Mucosa of rectum (tissue), 2 donors: Measurements from ENCODE around the gene MESD.

Experiments
- H3K27ac ChIP-seq, 2 donors: one replicate each; pipeline ENCODE4 v1.7.0; 2013; ENCODE audit warnings: inconsistent platforms in 2 of 2, low read depth in 2 of 2, low read length in 2 of 2
- H3K27me3 ChIP-seq, 2 donors: one replicate each; pipeline ENCODE4 v1.7.0; 2013; ENCODE audit warnings: low read length in 2 of 2; ENCODE audit not compliant: control insufficient read depth in 2 of 2, insufficient read depth in 2 of 2
- H3K36me3 ChIP-seq, 2 donors: one replicate each; pipeline ENCODE4 v1.7.0; 2013; ENCODE audit warnings: low read length in 2 of 2; ENCODE audit not compliant: control insufficient read depth in 2 of 2, insufficient read depth in 2 of 2
- H3K4me1 ChIP-seq, 2 donors: one replicate each; pipeline ENCODE4 v1.7.0; 2013; ENCODE audit warnings: low read length in 2 of 2, mild to moderate bottlenecking in 1 of 2; ENCODE audit not compliant: control insufficient read depth in 2 of 2, insufficient read depth in 2 of 2
- H3K4me3 ChIP-seq, 2 donors: one replicate each; pipeline ENCODE4 v1.7.0; 2013; ENCODE audit warnings: low read length in 2 of 2
- H3K9ac ChIP-seq, 2 donors: one replicate each; pipeline ENCODE4 v1.7.0; 2013; ENCODE audit warnings: low read length in 2 of 2, low read depth in 1 of 2, mild to moderate bottlenecking in 1 of 2
- H3K9me3 ChIP-seq, 2 donors: one replicate each; pipeline ENCODE4 v1.7.0; 2013; ENCODE audit warnings: low read length in 2 of 2; ENCODE audit not compliant: control insufficient read depth in 2 of 2
- donor health status: healthy.
- donor health status: Normal muscosa, but diverticular disease.

Gene MESD

DNA sequence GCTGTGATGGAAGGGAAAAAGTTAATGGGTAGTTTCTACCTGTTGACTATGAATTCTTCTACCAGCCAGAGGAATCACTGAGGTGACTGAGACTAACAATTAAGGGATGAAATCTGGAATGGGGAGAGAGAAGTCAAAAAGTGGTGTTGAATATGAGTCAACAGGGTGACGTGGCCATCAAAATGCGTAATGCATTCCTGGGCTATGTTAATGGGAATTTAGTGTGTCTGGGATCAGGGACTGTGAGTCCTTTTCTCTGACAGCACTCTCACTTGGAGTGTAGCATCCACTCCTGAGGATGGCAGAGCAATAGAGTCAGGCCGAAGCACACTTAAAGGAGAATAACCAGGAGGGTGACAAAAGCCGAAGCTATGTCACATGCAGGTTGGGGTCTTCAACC lies 60.4 kb downstream of the MESD start:
- Histone ChIP-seq H3K27ac (no peak overlapping the region), H3K9ac (no peak overlapping the region), H3K9me3 (no peaks in the 10 kb centered on the region), H3K27me3 (no peaks in the 10 kb centered on the region), H3K4me3 (no peak overlapping the region), H3K36me3 (no peaks in the 10 kb centered on the region), H3K4me1 (no peaks in the 10 kb centered on the region)

GRCh38 chr15:80926126-80926525 lies 63.5 kb downstream of the MESD start:
- no peaks in the 10 kb centered on the region for H3K9me3 ChIP-seq
- H3K36me3 ChIP-seq, result no peaks in the 10 kb centered on the region
- no peaks in the 10 kb centered on the region for H3K27me3 ChIP-seq
- no peak overlapping the region for H3K9ac ChIP-seq
- H3K27ac ChIP-seq, result no peak overlapping the region
- no peak overlapping the region for H3K4me3 ChIP-seq
- no peaks in the 10 kb centered on the region for H3K4me1 ChIP-seq

- Histone ChIP-seq H3K4me1 (no peaks in the 10 kb centered on the region), H3K4me3 (no peak overlapping the region), H3K9me3 (no peaks in the 10 kb centered on the region), H3K27me3 (no peaks in the 10 kb centered on the region), H3K9ac (no peak overlapping the region), H3K27ac (no peak overlapping the region), H3K36me3 (no peaks in the 10 kb centered on the region)
These were observed 64.0 kb downstream of the MESD start for GRCh38 chr15:80925597-80926059.

DNA sequence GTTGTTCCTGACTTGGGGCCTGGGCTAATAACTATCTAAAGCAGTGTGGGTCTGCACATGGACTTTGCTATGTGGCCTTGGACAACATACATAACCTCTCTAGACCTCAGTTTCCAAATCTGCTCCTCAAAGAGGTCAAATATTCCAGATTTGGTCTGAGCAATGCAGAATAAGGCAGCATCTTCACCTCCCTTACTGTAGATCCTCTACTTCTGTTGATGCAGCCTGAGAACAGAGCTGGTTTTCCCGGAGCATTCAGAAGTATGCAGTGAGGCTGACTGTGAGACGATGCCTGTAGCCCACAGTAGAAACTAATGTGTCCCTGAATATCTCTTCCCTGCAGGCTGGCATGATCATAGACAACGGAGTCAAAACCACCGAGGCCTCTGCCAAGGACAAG lies 65.3 kb downstream of the MESD start:
- no peak overlapping the region for H3K27ac ChIP-seq
- no peaks in the 10 kb centered on the region for H3K27me3 ChIP-seq

DNA sequence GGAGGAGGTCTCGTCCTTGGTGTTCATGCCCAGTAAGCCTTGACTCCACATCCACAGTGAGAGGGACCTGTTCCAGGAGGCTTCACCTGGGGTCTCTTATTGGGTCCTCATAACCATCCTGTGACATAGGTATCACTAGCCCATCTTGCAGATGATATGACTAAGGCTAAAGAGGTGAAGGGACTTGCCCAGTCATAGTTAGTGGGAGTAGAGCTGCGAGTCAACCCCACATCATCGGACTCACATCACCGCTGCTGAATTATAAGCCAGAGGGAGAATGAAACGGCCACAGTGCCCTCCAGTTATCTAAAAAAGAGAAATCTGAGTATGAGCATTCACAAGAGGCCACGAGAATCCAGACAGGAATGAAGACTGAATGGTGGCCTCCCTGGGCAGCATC lies 66.0 kb downstream of the MESD start:
- Histone ChIP-seq H3K27ac (no peak overlapping the region), H3K36me3 (no peaks in the 10 kb centered on the region), H3K9ac (no peak overlapping the region), H3K4me3 (no peak overlapping the region), H3K9me3 (no peaks in the 10 kb centered on the region), H3K4me1 (no peaks in the 10 kb centered on the region), H3K27me3 (no peaks in the 10 kb centered on the region)

More for the DNA sequence above, 65.3 kb downstream of the MESD start:
- Histone ChIP-seq H3K9ac (no peak overlapping the region), H3K4me3 (no peak overlapping the region), H3K9me3 (no peaks in the 10 kb centered on the region), H3K4me1 (no peaks in the 10 kb centered on the region), H3K36me3 (no peaks in the 10 kb centered on the region)

DNA sequence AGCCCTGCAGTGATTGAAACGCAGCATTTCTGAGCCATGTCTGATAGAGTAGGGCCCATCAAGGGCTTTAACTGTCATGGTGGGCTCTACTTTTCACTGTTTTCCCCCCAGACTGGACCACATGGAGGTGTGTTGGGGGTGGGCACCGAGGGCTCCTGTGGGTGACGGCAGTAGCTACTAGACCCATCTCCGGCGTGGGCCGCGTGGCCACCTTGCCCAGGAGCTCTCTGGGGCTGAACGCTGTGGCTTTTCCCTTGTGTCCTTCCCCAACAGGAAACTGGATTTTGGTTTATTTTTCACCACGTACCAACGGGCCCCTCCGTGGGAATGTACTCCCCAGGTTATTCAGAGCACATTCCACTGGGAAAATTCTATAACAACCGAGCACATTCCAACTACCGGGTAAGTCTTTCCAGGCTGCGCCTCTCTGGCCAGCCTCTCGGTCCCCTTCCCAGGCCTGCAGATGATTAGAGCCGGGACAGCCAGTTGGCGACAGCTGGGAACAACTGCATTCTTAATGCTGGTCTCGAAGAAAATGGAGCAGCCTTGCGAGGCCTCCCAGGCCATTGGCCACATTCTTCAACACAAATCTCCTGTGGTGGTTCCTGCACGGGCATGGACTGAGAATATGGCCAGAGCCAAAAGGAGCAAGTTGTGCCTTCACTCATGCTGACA lies 67.7 kb downstream of the MESD start:
- H3K27ac ChIP-seq, result no peak overlapping the region
- no peak overlapping the region for H3K9ac ChIP-seq
- no peaks in the 10 kb centered on the region for H3K9me3 ChIP-seq
- H3K4me1 ChIP-seq, result no peaks in the 10 kb centered on the region
- H3K27me3 ChIP-seq, result no peaks in the 10 kb centered on the region
- H3K4me3 ChIP-seq, result no peak overlapping the region
- no peaks in the 10 kb centered on the region for H3K36me3 ChIP-seq

DNA sequence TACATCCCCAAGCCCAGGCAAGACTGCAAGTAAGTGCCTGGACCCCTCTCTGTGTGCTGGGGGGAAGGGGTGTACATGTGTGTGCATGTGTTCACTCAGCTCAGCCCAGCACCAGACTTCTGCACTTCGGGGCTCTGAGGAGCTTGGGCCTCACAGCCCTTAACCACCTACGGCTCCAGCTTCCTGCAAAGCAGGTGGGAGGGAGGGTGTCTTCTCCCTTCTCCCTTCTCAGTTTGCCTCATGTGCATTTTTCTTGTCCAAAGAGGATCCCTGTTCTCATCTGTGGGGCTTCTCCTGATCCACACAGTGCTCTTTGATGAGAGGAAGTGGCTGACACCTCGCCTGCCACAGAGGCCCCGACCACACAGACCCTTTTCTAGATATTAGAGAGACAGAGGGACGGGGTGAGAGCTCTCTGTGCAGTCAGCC lies 69.3 kb downstream of the MESD start:
- Histone ChIP-seq H3K27me3 (no peaks in the 10 kb centered on the region), H3K36me3 (no peaks in the 10 kb centered on the region), H3K9me3 (no peaks in the 10 kb centered on the region), H3K9ac (no peak overlapping the region), H3K27ac (no peak overlapping the region), H3K4me1 (peaks cover 0 to 3% of the 10 kb centered on the region in 2 donors), H3K4me3 (no peak overlapping the region)

DNA sequence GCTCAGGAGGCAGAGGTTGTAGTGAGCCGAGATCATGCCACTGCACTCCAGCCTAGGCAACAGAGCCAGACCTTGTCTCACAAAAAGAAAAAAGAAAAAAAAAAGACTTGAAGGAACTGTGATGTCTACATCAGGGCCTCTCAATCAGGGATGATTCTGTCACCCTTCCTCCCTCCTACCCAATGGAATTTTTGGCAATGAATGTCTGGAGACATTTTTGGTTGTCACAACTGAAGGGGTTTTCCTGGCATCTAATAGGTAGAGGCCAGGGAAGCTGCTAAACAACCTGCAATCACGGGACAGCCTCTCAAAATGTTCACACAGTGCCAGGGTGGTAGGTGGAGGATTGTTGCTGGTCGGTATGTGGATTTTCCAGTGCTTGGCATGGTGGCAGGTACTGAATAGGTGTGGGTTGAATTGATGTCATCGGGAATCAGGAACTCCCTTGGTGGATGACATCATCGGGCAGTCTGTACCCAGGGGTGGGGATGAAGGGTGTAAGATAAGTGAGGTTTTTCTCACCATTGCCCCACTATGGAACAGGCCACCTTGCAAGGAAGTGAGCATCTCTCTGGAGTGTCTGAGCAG lies 71.3 kb downstream of the MESD start:
- Histone ChIP-seq H3K36me3 (no peaks in the 10 kb centered on the region), H3K27me3 (no peaks in the 10 kb centered on the region), H3K27ac (no peak overlapping the region), H3K9ac (no peak overlapping the region), H3K4me3 (no peak overlapping the region), H3K9me3 (no peaks in the 10 kb centered on the region), H3K4me1 (peaks cover 0 to 3% of the 10 kb centered on the region in 2 donors)

- Histone ChIP-seq H3K4me3 (no peak overlapping the region), H3K27ac (no peak overlapping the region), H3K9me3 (no peaks in the 10 kb centered on the region), H3K36me3 (no peaks in the 10 kb centered on the region), H3K9ac (no peak overlapping the region), H3K27me3 (no peaks in the 10 kb centered on the region), H3K4me1 (peaks cover 0 to 3% of the 10 kb centered on the region in 2 donors)
These were observed 73.6 kb downstream of the MESD start for GRCh38 chr15:80916056-80916455.

GRCh38 chr15:80915472-80915871 lies 74.1 kb downstream of the MESD start:
- H3K9ac ChIP-seq, result no peak overlapping the region
- H3K27ac ChIP-seq, result no peak overlapping the region
- H3K9me3 ChIP-seq, result no peaks in the 10 kb centered on the region
- H3K4me3 ChIP-seq, result no peak overlapping the region
- no peaks in the 10 kb centered on the region for H3K36me3 ChIP-seq
- H3K27me3 ChIP-seq, result no peaks in the 10 kb centered on the region
- peaks cover 0 to 3% of the 10 kb centered on the region in 2 donors for H3K4me1 ChIP-seq
